Kasumi-1 (cell line): ENCODE results near the gene EXOC1.

Source experiments
- DNase-seq, 2 experiments: peaks; one replicate each; lab custom pipeline; 2025; lab: John Stamatoyannopoulos, UW

EXOC1 gene

GRCh38 chr4:55857586-55857985, 4.1 kb downstream of the EXOC1 start:
- no peak for DNase-seq

GRCh38 chr4:55859711-55860110, 6.3 kb downstream of the EXOC1 start:
- no peak for DNase-seq

GRCh38 chr4:55864577-55865223, 11.3 kb downstream of the EXOC1 start:
- no peak for DNase-seq

- DNase-seq, result no peak
These were observed 11.9 kb downstream of the EXOC1 start for GRCh38 chr4:55865228-55865806.

GRCh38 chr4:55866290-55866907, 13.0 kb downstream of the EXOC1 start:
- peak; percentile 98 to 99 for DNase-seq

GRCh38 chr4:55866973-55867574, 13.6 kb downstream of the EXOC1 start:
- DNase-seq, result peak; percentile 97 to 99

GRCh38 chr4:55868581-55869090, 15.2 kb downstream of the EXOC1 start:
- no peak for DNase-seq

DNA sequence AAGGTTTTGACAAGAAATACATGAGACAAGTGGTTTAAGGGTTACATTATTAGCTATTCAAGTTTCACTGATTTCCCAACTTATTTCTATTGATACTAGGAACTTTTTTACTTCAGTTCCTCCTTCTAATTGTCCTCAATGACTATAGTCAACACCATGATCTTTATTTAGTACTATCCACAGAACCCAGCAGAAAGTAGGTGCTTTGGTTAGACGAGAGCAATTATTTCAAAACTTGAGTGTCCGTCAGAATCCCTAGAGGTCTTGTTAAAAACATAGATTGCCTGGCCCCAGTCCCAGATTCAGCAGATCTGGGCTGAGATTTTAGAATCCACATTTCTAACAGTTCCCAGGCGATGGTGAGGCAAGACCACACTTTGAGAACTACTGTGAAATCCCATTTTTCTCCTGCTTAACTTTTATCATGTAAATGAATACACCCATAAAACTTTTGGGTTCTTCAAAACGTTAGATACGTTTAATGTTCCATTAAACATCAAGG, 17.9 kb downstream of the EXOC1 start:
- no peak for DNase-seq

- no peak for DNase-seq
These were observed 21.4 kb downstream of the EXOC1 start for GRCh38 chr4:55874831-55875230.

DNA sequence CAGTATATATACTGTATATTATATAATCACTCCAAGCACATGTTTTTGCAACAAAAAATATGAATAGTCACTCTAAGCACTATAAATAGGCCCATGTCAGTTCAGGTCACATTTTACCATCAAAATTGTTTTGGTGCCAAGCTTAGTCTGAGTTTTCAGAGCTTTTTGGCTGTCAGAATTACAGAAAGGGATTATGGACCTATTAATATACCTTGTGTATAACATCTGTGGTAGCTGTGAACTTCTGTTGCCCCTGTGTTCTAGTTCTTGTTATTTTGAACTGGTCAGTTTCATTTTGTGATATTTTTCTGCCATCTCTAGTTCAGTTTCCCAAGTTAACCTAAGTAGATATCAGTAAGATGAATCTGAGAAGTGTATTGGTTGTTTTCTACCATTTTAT, 22.9 kb downstream of the EXOC1 start:
- DNase-seq, result no peak

- DNase-seq, result no peak
These were observed 25.8 kb downstream of the EXOC1 start for GRCh38 chr4:55879224-55879623.

GRCh38 chr4:55880652-55881280, 27.3 kb downstream of the EXOC1 start:
- DNase-seq, result no peak

DNA sequence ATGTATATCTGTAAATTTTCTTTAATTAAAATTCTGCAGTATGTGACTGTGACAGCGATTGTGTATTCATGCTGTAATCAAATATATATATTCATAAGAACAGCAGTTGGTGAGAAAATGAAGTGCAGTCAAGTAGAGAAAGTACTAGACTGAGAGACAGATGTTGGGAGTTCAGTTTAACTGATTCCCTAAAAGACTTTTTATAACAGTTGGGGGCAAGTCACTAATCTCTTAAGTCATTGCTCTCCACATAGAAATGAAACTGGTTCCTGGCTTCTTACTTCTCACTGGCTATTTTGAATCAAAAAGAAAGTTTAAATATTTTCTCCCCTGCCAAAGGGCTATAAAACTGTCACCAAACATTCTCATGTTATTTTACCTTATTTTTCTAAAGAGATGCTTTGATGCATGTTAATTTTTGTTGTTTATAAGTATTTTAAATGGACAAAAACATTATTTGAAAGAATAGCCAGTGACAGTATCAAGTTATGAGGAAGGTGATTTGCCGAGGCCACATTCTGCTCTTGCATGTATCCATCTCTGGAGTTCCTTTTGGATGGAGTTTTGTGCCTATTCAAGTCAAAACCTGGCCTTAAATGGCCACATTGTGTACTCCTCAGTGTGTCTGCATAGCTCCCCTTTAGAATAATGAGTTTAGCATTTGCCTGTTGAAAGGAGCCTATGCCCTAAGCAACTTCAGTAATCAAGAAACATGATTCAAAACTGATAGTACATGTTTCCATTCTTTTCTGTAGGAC, 30.8 kb downstream of the EXOC1 start:
- no peak for DNase-seq

DNA sequence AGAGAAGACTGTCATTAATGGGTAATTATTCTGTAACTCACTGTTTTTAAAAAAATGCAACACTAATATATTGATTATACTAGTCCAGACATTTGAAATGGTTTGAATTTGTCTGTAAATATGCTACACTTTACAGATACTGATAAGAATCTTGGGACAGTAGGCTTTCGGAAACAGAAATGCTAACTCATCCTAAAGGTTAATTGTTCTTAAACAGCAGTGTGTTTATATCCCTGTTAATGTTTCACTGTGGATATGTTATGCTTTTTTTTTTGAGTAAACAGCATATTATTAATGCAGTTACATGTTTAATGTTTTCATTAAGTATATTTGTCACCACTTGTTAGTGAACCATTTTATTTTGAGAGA, 31.4 kb downstream of the EXOC1 start:
- DNase-seq, result no peak

GRCh38 chr4:55887594-55887993, 34.1 kb downstream of the EXOC1 start:
- peak; percentile 66 to 71 for DNase-seq

- no peak for DNase-seq
These were observed 38.7 kb downstream of the EXOC1 start for GRCh38 chr4:55892156-55892555.

DNA sequence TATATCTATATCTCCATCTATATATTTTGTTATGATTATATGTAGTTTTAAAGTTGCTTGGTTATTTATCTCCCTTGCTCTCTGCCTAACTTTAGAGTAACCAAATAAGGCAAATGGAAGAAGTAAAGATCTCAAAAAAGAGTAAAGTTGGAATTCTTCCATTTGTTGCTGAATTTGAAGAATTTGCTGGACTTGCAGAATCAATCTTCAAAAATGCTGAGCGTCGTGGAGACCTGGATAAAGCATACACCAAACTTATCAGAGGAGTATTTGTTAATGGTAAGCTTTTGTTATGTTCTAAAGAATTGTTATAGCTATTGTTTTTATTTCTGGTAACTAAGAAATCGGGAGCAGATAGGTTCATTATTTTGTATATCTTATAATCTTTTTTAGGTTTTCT, 43.2 kb downstream of the EXOC1 start:
- DNase-seq, result no peak

GRCh38 chr4:55902677-55903076, 49.2 kb downstream of the EXOC1 start:
- no peak for DNase-seq

DNA sequence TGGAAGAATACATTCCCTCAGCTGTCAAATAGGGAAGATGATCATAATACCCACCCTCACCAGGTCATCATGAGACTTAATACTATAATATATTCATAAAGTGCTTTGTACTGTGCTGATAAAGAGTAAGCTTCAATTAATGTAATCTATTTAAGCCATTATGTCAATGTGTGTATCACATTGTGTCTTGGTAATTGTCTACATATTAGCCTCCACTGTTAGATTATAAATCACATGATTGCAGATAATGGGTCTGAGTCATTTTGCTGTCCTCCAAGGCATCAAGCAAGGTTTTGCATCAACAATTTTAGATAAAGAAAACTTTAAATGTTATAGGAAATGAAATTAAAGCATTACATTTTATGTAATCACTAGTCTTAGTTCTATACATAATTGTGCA, 50.1 kb downstream of the EXOC1 start:
- DNase-seq, result no peak

DNA sequence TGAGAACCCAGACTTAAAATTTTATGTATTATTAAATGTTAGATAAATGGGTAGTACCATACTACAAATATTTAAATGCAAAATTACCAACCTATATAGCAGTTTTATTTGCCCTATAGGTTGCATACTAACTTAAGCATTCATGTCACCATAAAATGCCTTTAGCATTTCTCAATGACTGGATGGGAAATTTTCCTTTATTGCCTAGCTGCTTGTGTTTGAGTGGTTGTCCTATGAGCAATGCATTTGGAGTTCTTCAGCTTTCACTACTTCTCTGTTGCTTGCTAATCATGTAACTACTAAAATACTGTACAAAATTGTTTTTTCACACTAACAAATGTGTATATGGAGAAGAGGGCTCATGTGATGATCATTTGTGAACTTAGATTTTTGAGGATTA, 51.1 kb downstream of the EXOC1 start:
- no peak for DNase-seq

GRCh38 chr4:55906323-55906722, 52.9 kb downstream of the EXOC1 start:
- no peak for DNase-seq

- no peak for DNase-seq
These were observed 53.5 kb downstream of the EXOC1 start for GRCh38 chr4:55906989-55907388.
